Fibroblast of gingiva (primary cell): Measurements from ENCODE around the gene SEMA6B.
A peak's percentile ranks its signal among the peaks of the same experiment; 100 is the strongest.

Source experiments
- DNase-seq: peaks from one replicate; pipeline ENCODE4 v3.0.0-alpha.2; 2011; ENCODE audit warnings: low read depth

SEMA6B gene

GRCh38 chr19:4525563-4526002, 33.9 kb downstream of the SEMA6B start:
- no peak for DNase-seq

GRCh38 chr19:4524808-4525562, 34.5 kb downstream of the SEMA6B start:
- DNase-seq = no peak

GRCh38 chr19:4523306-4524110, 36.0 kb downstream of the SEMA6B start:
- DNase-seq = no peak

GRCh38 chr19:4522291-4523002, 37.0 kb downstream of the SEMA6B start:
- DNase-seq = no peak

- DNase-seq = no peak
Measured at GRCh38 chr19:4521888-4522242, 37.6 kb downstream of the SEMA6B start.

GRCh38 chr19:4521170-4521887, 38.2 kb downstream of the SEMA6B start:
- DNase-seq = peak; percentile 56

GRCh38 chr19:4519521-4520277, 39.8 kb downstream of the SEMA6B start:
- peak; percentile 52 for DNase-seq

GRCh38 chr19:4519172-4519496, 40.4 kb downstream of the SEMA6B start:
- no peak for DNase-seq

GRCh38 chr19:4518345-4519171, 40.9 kb downstream of the SEMA6B start, which contains the start of gene PLIN4:
Gene PLIN4, minus strand, starts transcription at chr19:4518486. Its CDS starts 214 bp downstream, at chr19:4518272.
- DNase-seq = peak; percentile 83

- no peak for DNase-seq
Measured at GRCh38 chr19:4517451-4518057, 41.9 kb downstream of the SEMA6B start.

GRCh38 chr19:4516939-4517300, 42.6 kb downstream of the SEMA6B start:
- peak; percentile 61 for DNase-seq

- peak; percentile 59 for DNase-seq
Measured at GRCh38 chr19:4516199-4516938, 43.1 kb downstream of the SEMA6B start.

- DNase-seq = no peak
Measured at GRCh38 chr19:4515732-4516131, 43.8 kb downstream of the SEMA6B start.

- DNase-seq = no peak
Measured at GRCh38 chr19:4513248-4513647, 46.2 kb downstream of the SEMA6B start.

- no peak for DNase-seq
Measured at GRCh38 chr19:4512070-4512469, 47.4 kb downstream of the SEMA6B start.

- no peak for DNase-seq
Measured at GRCh38 chr19:4511300-4512054, 48.0 kb downstream of the SEMA6B start.

GRCh38 chr19:4510435-4511255, 48.8 kb downstream of the SEMA6B start:
- no peak for DNase-seq

- no peak for DNase-seq
Measured at GRCh38 chr19:4508698-4509097, 50.8 kb downstream of the SEMA6B start.
